Measurements from ENCODE around the gene DMD. TPM values are rescaled to one million over a fixed set of nuclear protein-coding genes. Genes with fewer than 3 reads are reported as not detected.

DMD gene
- total RNA-seq, 1 donor from 2014 or later, result 116 TPM

GRCh38 chrX:31201503-31201902 lies 2009.8 kb downstream of the DMD start:
- DNase-seq (ENCODE audit: missing footprints) (no peak), ATAC-seq (no peak)
- intact Hi-C loops (cut with DNase I), result no loop called here

- no peak for DNase-seq (ENCODE audit: missing footprints)
- ATAC-seq, result no peak
- intact Hi-C loops (cut with DNase I), result no loop called here
Measured at GRCh38 chrX:31200430-31200829, 2010.9 kb downstream of the DMD start.

- DNase-seq (ENCODE audit: missing footprints) (no peak), ATAC-seq (no peak)
- intact Hi-C loops (cut with DNase I), result no loop called here
Measured at GRCh38 chrX:31199840-31200114, 2011.6 kb downstream of the DMD start.

- no peak for DNase-seq (ENCODE audit: missing footprints)
Measured at GRCh38 chrX:31199056-31199839, 2012.1 kb downstream of the DMD start.

GRCh38 chrX:31190221-31190975 lies 2021.0 kb downstream of the DMD start:
- no peak for DNase-seq (ENCODE audit: missing footprints)
- intact Hi-C loops (cut with DNase I), result no loop called here
- no peak for ATAC-seq

More at GRCh38 chrX:31199056-31199839, 2012.1 kb downstream of the DMD start:
- ATAC-seq, result no peak
- intact Hi-C loops (cut with DNase I), result no loop called here

GRCh38 chrX:31186693-31187338 lies 2024.5 kb downstream of the DMD start:
- ATAC-seq (no peak), DNase-seq (ENCODE audit: missing footprints) (no peak)
- intact Hi-C loops (cut with DNase I), result no loop called here

GRCh38 chrX:31185884-31186283 lies 2025.5 kb downstream of the DMD start:
- DNase-seq (ENCODE audit: missing footprints) (no peak), ATAC-seq (no peak)
- intact Hi-C loops (cut with DNase I), result no loop called here

GRCh38 chrX:31181377-31182000 lies 2029.9 kb downstream of the DMD start:
- intact Hi-C loops (cut with DNase I), result no loop called here
- ATAC-seq (no peak), DNase-seq (ENCODE audit: missing footprints) (no peak)

GRCh38 chrX:31179203-31179602 lies 2032.1 kb downstream of the DMD start:
- ATAC-seq (no peak), DNase-seq (ENCODE audit: missing footprints) (no peak)
- intact Hi-C loops (cut with DNase I), result no loop called here

- no peak for ATAC-seq
- intact Hi-C loops (cut with DNase I), result no loop called here
- no peak for DNase-seq (ENCODE audit: missing footprints)
Measured at GRCh38 chrX:31178769-31179125, 2032.6 kb downstream of the DMD start.

GRCh38 chrX:31178064-31178768 lies 2033.1 kb downstream of the DMD start:
- DNase-seq (ENCODE audit: missing footprints), result no peak
- ATAC-seq, result no peak
- intact Hi-C loops (cut with DNase I), result no loop called here

GRCh38 chrX:31170792-31171191 lies 2040.6 kb downstream of the DMD start:
- ATAC-seq (no peak), DNase-seq (ENCODE audit: missing footprints) (no peak)
- intact Hi-C loops (cut with DNase I), result no loop called here

GRCh38 chrX:31168551-31168950 lies 2042.8 kb downstream of the DMD start:
- intact Hi-C loops (cut with DNase I), result no loop called here
- no peak for DNase-seq (ENCODE audit: missing footprints)
- ATAC-seq, result no peak

- DNase-seq (ENCODE audit: missing footprints), result no peak
Measured at GRCh38 chrX:31166832-31167231, 2044.5 kb downstream of the DMD start.

GRCh38 chrX:31166416-31166815 lies 2044.9 kb downstream of the DMD start:
- ATAC-seq (no peak), DNase-seq (ENCODE audit: missing footprints) (no peak)
- intact Hi-C loops (cut with DNase I), result no loop called here

More at GRCh38 chrX:31166832-31167231, 2044.5 kb downstream of the DMD start:
- intact Hi-C loops (cut with DNase I), result no loop called here
- no peak for ATAC-seq

GRCh38 chrX:31165241-31166035 lies 2045.9 kb downstream of the DMD start:
- intact Hi-C loops (cut with DNase I), result no loop called here
- DNase-seq (ENCODE audit: missing footprints), result no peak
- ATAC-seq, result no peak

- DNase-seq (ENCODE audit: missing footprints) (no peak), ATAC-seq (no peak)
- intact Hi-C loops (cut with DNase I), result no loop called here
Measured at GRCh38 chrX:31154946-31155345, 2056.4 kb downstream of the DMD start.

GRCh38 chrX:31153475-31154047 lies 2057.8 kb downstream of the DMD start:
- intact Hi-C loops (cut with DNase I), result no loop called here
- DNase-seq (ENCODE audit: missing footprints), result no peak

More at GRCh38 chrX:31153475-31154047, 2057.8 kb downstream of the DMD start:
- no peak for ATAC-seq
